Liver (tissue), 9 donors: ENCODE data around the gene CDHR2. TPM values are rescaled to one million over a fixed set of nuclear protein-coding genes. Genes with fewer than 3 reads are reported as not detected.

Experiments used
- DNase-seq: peaks from one replicate; pipeline ENCODE4 v3.0.0-alpha.2; 2017; ENCODE audit warnings: low spot score
- H3K27ac ChIP-seq, 2 donors: one replicate each; pipeline ENCODE4 v1.7.0; 2013; ENCODE audit warnings: inconsistent platforms in 2 of 2, low read length in 2 of 2, control low read depth in 1 of 2, low read depth in 1 of 2, mild to moderate bottlenecking in 1 of 2
- H3K27me3 ChIP-seq, 4 donors: one replicate each; pipeline versions ENCODE4 v1.6.1 to v1.7.0; 2013; ENCODE audit warnings: low read length in 3 of 4, inconsistent platforms in 1 of 4, mild to moderate bottlenecking in 1 of 4, moderate library complexity in 1 of 4; ENCODE audit not compliant: control insufficient read depth in 4 of 4, insufficient read depth in 4 of 4
- H3K36me3 ChIP-seq, 4 donors: one replicate each; pipeline versions ENCODE4 v1.6.1 to v1.7.0; 2013; ENCODE audit warnings: low read length in 3 of 4, mild to moderate bottlenecking in 3 of 4, low read depth in 1 of 4, moderate library complexity in 1 of 4; ENCODE audit not compliant: control insufficient read depth in 4 of 4, insufficient read depth in 3 of 4
- H3K4me1 ChIP-seq, 4 donors: one replicate each; pipeline versions ENCODE4 v1.6.1 to v1.7.0; 2013; ENCODE audit warnings: low read length in 3 of 4, mild to moderate bottlenecking in 3 of 4, moderate library complexity in 1 of 4; ENCODE audit not compliant: control insufficient read depth in 4 of 4, insufficient read depth in 4 of 4
- H3K4me3 ChIP-seq, 3 donors: one replicate each; pipeline versions ENCODE4 v1.6.1 to v1.7.0; 2013; ENCODE audit warnings: low read length in 3 of 3, control low read depth in 1 of 3, low read depth in 1 of 3, mild to moderate bottlenecking in 1 of 3
- H3K9ac ChIP-seq, 2 donors: one replicate each; pipeline ENCODE4 v1.7.0; 2013; ENCODE audit warnings: low read length in 2 of 2, mild to moderate bottlenecking in 2 of 2, moderate library complexity in 2 of 2, control low read depth in 1 of 2, low read depth in 1 of 2
- H3K9me3 ChIP-seq, 4 donors: one replicate each; pipeline versions ENCODE4 v1.6.1 to v1.7.0; 2013; ENCODE audit warnings: low read length in 3 of 4; ENCODE audit not compliant: control insufficient read depth in 4 of 4
- CTCF ChIP-seq: fragments of 150-350 bp; IDR thresholded peaks from 2 replicates; pipeline ENCODE4 v1.5.1; 2017; ENCODE audit warnings: improper control_type of control experiment, low read depth, low read length; ENCODE audit not compliant: missing input control
- FOXA1 ChIP-seq: IDR thresholded peaks from 2 replicates; pipeline ENCODE4 v1.6.1; 2016; ENCODE audit warnings: antibody characterized with exemption
- GABPA ChIP-seq, 2 donors: IDR thresholded peaks in 1 of 2; conservative IDR thresholded peaks in 1 of 2; 2 replicates each; pipeline ENCODE4 v1.6.1; 2016; ENCODE audit warnings: antibody characterized with exemption in 2 of 2, mild to moderate bottlenecking in 1 of 2, moderate library complexity in 1 of 2
- HNF4A ChIP-seq, 2 donors: conservative IDR thresholded peaks; 2 replicates each; pipeline ENCODE4 v1.6.1; 2016; ENCODE audit warnings: antibody characterized with exemption in 2 of 2, mild to moderate bottlenecking in 2 of 2
- JUND ChIP-seq, 2 donors: IDR thresholded peaks; 2 replicates each; pipeline ENCODE4 v1.6.1; 2016; ENCODE audit warnings: antibody characterized with exemption in 2 of 2
- REST ChIP-seq: IDR thresholded peaks from 2 replicates; pipeline ENCODE4 v1.6.1; 2016; ENCODE audit warnings: antibody characterized with exemption, mild to moderate bottlenecking
- ZBTB33 ChIP-seq: IDR thresholded peaks from 2 replicates; pipeline ENCODE4 v1.6.1; 2016; ENCODE audit warnings: antibody characterized with exemption
- WGBS: extraction: QIAGEN DNeasy Blood & Tissue Kit; methylation state at CpG from one replicate; pipeline ENCODE4 v1.1.7; 2013; 5-methylcytosine and 5-hydroxymethylcytosine counted together
- polyA plus RNA-seq, 2 donors: library from polyadenylated mRNA; stranded (reverse) in 1 of 2; unstranded in 1 of 2; fragments of 200-250 nt in 1 of 2; fragments of >200 nt in 1 of 2; fragmentation: Nextera tagmentation in 1 of 2; extraction: Ambion mirVana in 1 of 2; gene quantifications; one replicate each; pipeline versions ENCODE4 v1.2.1 to v1.2.3, GENCODE V29; 2013 to 2015
- total RNA-seq, 2 donors: library from RNA; depleted of rRNA; stranded (reverse); fragments of >200 nt; gene quantifications; one replicate each; pipeline ENCODE4 v1.2.3, GENCODE V29; 2014
- donor health status: healthy.
- donor health status: healthy.
- donor health status: healthy.
- donor health status: healthy.
- donor health status: healthy.

Gene CDHR2
- total and polyA plus RNA-seq, 4 donors: 8.8 to 23.8 (median 16.6) TPM

GRCh38 chr5:176610435-176610773 lies 61.3 kb downstream of the CDHR2 start (continued):
- TF ChIP-seq REST: no peak

- no peaks in the 10 kb centered on the region for H3K27me3 ChIP-seq
Observed at GRCh38 chr5:176611435-176611834, 62.3 kb downstream of the CDHR2 start.

GRCh38 chr5:176612008-176612407 lies 62.9 kb downstream of the CDHR2 start:
- H3K4me1 ChIP-seq: peaks cover 0 to 9% (median 4%) of the 10 kb centered on the region in 4 donors
- no peak overlapping the region for H3K9ac ChIP-seq
- no peak overlapping the region for H3K27ac ChIP-seq
- H3K36me3 ChIP-seq: no peaks in the 10 kb centered on the region
- TF ChIP-seq JUND (IDR thresholded peaks at IDR 0.05) (no peak), HNF4A (conservative IDR thresholded peaks at IDR 0.05) (no peak), ZBTB33 (no peak), CTCF (no peak)
- no peak for DNase-seq
- WGBS: 85% methylated on average over 6 of the region's 6 CpGs
- no peaks in the 10 kb centered on the region for H3K27me3 ChIP-seq
- no peaks in the 10 kb centered on the region for H3K9me3 ChIP-seq
- H3K4me3 ChIP-seq: no peak overlapping the region

More at GRCh38 chr5:176611435-176611834, 62.3 kb downstream of the CDHR2 start:
- H3K9me3 ChIP-seq: no peaks in the 10 kb centered on the region
- peak; percentile 74 for DNase-seq
- no peak overlapping the region for H3K4me3 ChIP-seq
- H3K9ac ChIP-seq: no peak overlapping the region
- no peak overlapping the region for H3K27ac ChIP-seq
- TF ChIP-seq GABPA (IDR thresholded peaks at IDR 0.05 in 1 of 2, conservative IDR thresholded peaks at IDR 0.05 in 1 of 2): peak in 1 of 2 donors; percentile 20
- TF ChIP-seq FOXA1: no peak
- peak; percentile 99 for TF ChIP-seq REST
- peaks cover 0 to 9% (median 4%) of the 10 kb centered on the region in 4 donors for H3K4me1 ChIP-seq
- WGBS: 15% methylated on average over 10 of the region's 10 CpGs
- no peaks in the 10 kb centered on the region for H3K36me3 ChIP-seq
